ENCODE data around the gene TBC1D2B.

Gene TBC1D2B

GRCh38 chr15:78072080-78072892, 5.2 kb downstream of the TBC1D2B start:
- no peak overlapping the region for H2BK15ac ChIP-seq (ENCODE audit: low read depth, poor library complexity, severe bottlenecking)
- H3K79me1 ChIP-seq (replicated peaks; ENCODE audit: low read length, poor library complexity, severe bottlenecking), result no peaks in the 10 kb centered on the region
- no peaks in the 10 kb centered on the region for H3K27me3 ChIP-seq (ENCODE audit: control insufficient read depth in 1 of 2, insufficient read depth in 1 of 2, low read length in 2 of 2)
- H2BK12ac ChIP-seq (ENCODE audit: low read length in 2 of 2), result peak overlapping the region; percentile 91 to 98
- peak overlapping the region in 1 of 2 experiments; percentile 63 for H3K4ac ChIP-seq (ENCODE audit: low read depth in 1 of 2, low read length in 2 of 2)
- H3K18ac ChIP-seq (ENCODE audit: low read depth in 1 of 2, low read length in 2 of 2), result peak overlapping the region in 1 of 2 experiments; percentile 88
- H3K4me2 ChIP-seq (ENCODE audit: low read length, poor library complexity, severe bottlenecking), result peak overlapping the region; percentile 47
- H2BK120ac ChIP-seq (ENCODE audit: low read depth, low read length), result no peak overlapping the region
- 32% methylated on average over 9 of the region's 9 CpGs for WGBS
- peak overlapping the region in 1 of 2 experiments; percentile 58 for H3K4me3 ChIP-seq (ENCODE audit: insufficient read depth in 1 of 2, low read depth in 1 of 2, low read length in 2 of 2)
- no peaks in the 10 kb centered on the region for H3K9me3 ChIP-seq (ENCODE audit: control insufficient read depth, low read length)
- peak overlapping the region; percentile 80 for H3K27ac ChIP-seq (ENCODE audit: low read length, poor library complexity, severe bottlenecking)
- H4K91ac ChIP-seq (ENCODE audit: low read length), result no peak overlapping the region
- H4K8ac ChIP-seq (ENCODE audit: low read length), result no peak overlapping the region
- H2AFZ ChIP-seq (ENCODE audit: low read depth, low read length), result no peak overlapping the region
- H3K23ac ChIP-seq (ENCODE audit: low read length in 2 of 2), result no peak overlapping the region
- peak overlapping the region; percentile 76 for H2AK5ac ChIP-seq (ENCODE audit: low read length, severe bottlenecking)
- no peak overlapping the region for H3K14ac ChIP-seq (ENCODE audit: low read length in 2 of 2)
- peak; percentile 94 for DNase-seq
- H3K4me1 ChIP-seq (ENCODE audit: control insufficient read depth, insufficient read depth, low read depth, low read length), result peaks cover 17% of the 10 kb centered on the region
- H2BK5ac ChIP-seq (ENCODE audit: low read depth, low read length, poor library complexity, severe bottlenecking), result no peak overlapping the region
- H3K36me3 ChIP-seq (ENCODE audit: control insufficient read depth in 1 of 2, insufficient read depth in 2 of 2, low read depth in 1 of 2, low read length in 2 of 2), result peaks cover 2 to 5% of the 10 kb centered on the region in 2 experiments
- H3K9ac ChIP-seq (ENCODE audit: low read length), result peak overlapping the region; percentile 83

GRCh38 chr15:78071383-78071782, 6.1 kb downstream of the TBC1D2B start:
- H4K8ac ChIP-seq (ENCODE audit: low read length), result no peak overlapping the region
- peaks cover 0 to 5% of the 10 kb centered on the region in 2 experiments for H3K36me3 ChIP-seq (ENCODE audit: control insufficient read depth in 1 of 2, insufficient read depth in 2 of 2, low read depth in 1 of 2, low read length in 2 of 2)
- H3K18ac ChIP-seq (ENCODE audit: low read depth in 1 of 2, low read length in 2 of 2), result no peak overlapping the region
- H4K91ac ChIP-seq (ENCODE audit: low read length), result peak overlapping the region; percentile 18
- DNase-seq, result no peak
- H3K23ac ChIP-seq (ENCODE audit: low read length in 2 of 2), result no peak overlapping the region
- no peaks in the 10 kb centered on the region for H3K9me3 ChIP-seq (ENCODE audit: control insufficient read depth, low read length)
- H2AFZ ChIP-seq (ENCODE audit: low read depth, low read length), result no peak overlapping the region
- no peak overlapping the region for H3K4me2 ChIP-seq (ENCODE audit: low read length, poor library complexity, severe bottlenecking)
- peak overlapping the region in 1 of 2 experiments; percentile 35 for H3K4me3 ChIP-seq (ENCODE audit: insufficient read depth in 1 of 2, low read depth in 1 of 2, low read length in 2 of 2)
- peak overlapping the region; percentile 83 for H3K9ac ChIP-seq (ENCODE audit: low read length)
- H3K27me3 ChIP-seq (ENCODE audit: control insufficient read depth in 1 of 2, insufficient read depth in 1 of 2, low read length in 2 of 2), result no peaks in the 10 kb centered on the region
- no peaks in the 10 kb centered on the region for H3K79me1 ChIP-seq (replicated peaks; ENCODE audit: low read length, poor library complexity, severe bottlenecking)
- 77% methylated on average over 2 of the region's 2 CpGs for WGBS
- H2BK12ac ChIP-seq (ENCODE audit: low read length in 2 of 2), result peak overlapping the region; percentile 25 to 44
- peak overlapping the region; percentile 4 to 35 for H3K4ac ChIP-seq (ENCODE audit: low read depth in 1 of 2, low read length in 2 of 2)
- H3K4me1 ChIP-seq (ENCODE audit: control insufficient read depth, insufficient read depth, low read depth, low read length), result peaks cover 21% of the 10 kb centered on the region
- no peak overlapping the region for H3K14ac ChIP-seq (ENCODE audit: low read length in 2 of 2)
- peak overlapping the region; percentile 47 for H2AK5ac ChIP-seq (ENCODE audit: low read length, severe bottlenecking)
- peak overlapping the region; percentile 80 for H3K27ac ChIP-seq (ENCODE audit: low read length, poor library complexity, severe bottlenecking)
- no peak overlapping the region for H2BK120ac ChIP-seq (ENCODE audit: low read depth, low read length)
- no peak overlapping the region for H2BK15ac ChIP-seq (ENCODE audit: low read depth, poor library complexity, severe bottlenecking)
- no peak overlapping the region for H2BK5ac ChIP-seq (ENCODE audit: low read depth, low read length, poor library complexity, severe bottlenecking)

- Histone ChIP-seq H2BK15ac (ENCODE audit: low read depth, poor library complexity, severe bottlenecking) (peak overlapping the region; percentile 77), H3K27me3 (ENCODE audit: control insufficient read depth in 1 of 2, insufficient read depth in 1 of 2, low read length in 2 of 2) (no peaks in the 10 kb centered on the region), H3K4me2 (ENCODE audit: low read length, poor library complexity, severe bottlenecking) (no peak overlapping the region), H2AFZ (ENCODE audit: low read depth, low read length) (no peak overlapping the region), H3K36me3 (ENCODE audit: control insufficient read depth in 1 of 2, insufficient read depth in 2 of 2, low read depth in 1 of 2, low read length in 2 of 2) (peaks cover 0 to 5% of the 10 kb centered on the region in 2 experiments), H3K27ac (ENCODE audit: low read length, poor library complexity, severe bottlenecking) (peak overlapping the region; percentile 74), H3K4me3 (ENCODE audit: insufficient read depth in 1 of 2, low read depth in 1 of 2, low read length in 2 of 2) (no peak overlapping the region), H2BK120ac (ENCODE audit: low read depth, low read length) (no peak overlapping the region), H3K79me1 (replicated peaks; ENCODE audit: low read length, poor library complexity, severe bottlenecking) (no peaks in the 10 kb centered on the region), H3K9me3 (ENCODE audit: control insufficient read depth, low read length) (no peaks in the 10 kb centered on the region), H3K18ac (ENCODE audit: low read depth in 1 of 2, low read length in 2 of 2) (peak overlapping the region; percentile 71 to 88), H2AK5ac (ENCODE audit: low read length, severe bottlenecking) (peak overlapping the region; percentile 94), H4K91ac (ENCODE audit: low read length) (peak overlapping the region; percentile 73), H3K9ac (ENCODE audit: low read length) (no peak overlapping the region), H3K4me1 (ENCODE audit: control insufficient read depth, insufficient read depth, low read depth, low read length) (peaks cover 28% of the 10 kb centered on the region), H3K14ac (ENCODE audit: low read length in 2 of 2) (peak overlapping the region in 1 of 2 experiments; percentile 79), H4K8ac (ENCODE audit: low read length) (peak overlapping the region; percentile 27), H2BK5ac (ENCODE audit: low read depth, low read length, poor library complexity, severe bottlenecking) (no peak overlapping the region), H3K23ac (ENCODE audit: low read length in 2 of 2) (no peak overlapping the region), H2BK12ac (ENCODE audit: low read length in 2 of 2) (peak overlapping the region; percentile 29 to 59), H3K4ac (ENCODE audit: low read depth in 1 of 2, low read length in 2 of 2) (peak overlapping the region in 1 of 2 experiments; percentile 40)
- 70% methylated on average over 4 of the region's 4 CpGs for WGBS
- peak; percentile 32 for DNase-seq
Observed at GRCh38 chr15:78070049-78070700, 7.3 kb downstream of the TBC1D2B start.

GRCh38 chr15:78069462-78070029, 8.0 kb downstream of the TBC1D2B start:
- H3K36me3 ChIP-seq (ENCODE audit: control insufficient read depth in 1 of 2, insufficient read depth in 2 of 2, low read depth in 1 of 2, low read length in 2 of 2), result peaks cover 0 to 1% of the 10 kb centered on the region in 2 experiments
- peak overlapping the region in 1 of 2 experiments; percentile 40 for H3K4ac ChIP-seq (ENCODE audit: low read depth in 1 of 2, low read length in 2 of 2)
- no peak overlapping the region for H3K14ac ChIP-seq (ENCODE audit: low read length in 2 of 2)
- no peaks in the 10 kb centered on the region for H3K9me3 ChIP-seq (ENCODE audit: control insufficient read depth, low read length)
- H2AFZ ChIP-seq (ENCODE audit: low read depth, low read length), result no peak overlapping the region
- peak overlapping the region; percentile 85 for H2AK5ac ChIP-seq (ENCODE audit: low read length, severe bottlenecking)
- DNase-seq, result peak; percentile 21
- H3K18ac ChIP-seq (ENCODE audit: low read depth in 1 of 2, low read length in 2 of 2), result peak overlapping the region; percentile 71 to 92
- H2BK15ac ChIP-seq (ENCODE audit: low read depth, poor library complexity, severe bottlenecking), result no peak overlapping the region
- no peak overlapping the region for H3K4me3 ChIP-seq (ENCODE audit: insufficient read depth in 1 of 2, low read depth in 1 of 2, low read length in 2 of 2)
- no peak overlapping the region for H3K4me2 ChIP-seq (ENCODE audit: low read length, poor library complexity, severe bottlenecking)
- peak overlapping the region; percentile 39 for H2BK5ac ChIP-seq (ENCODE audit: low read depth, low read length, poor library complexity, severe bottlenecking)
- H3K79me1 ChIP-seq (replicated peaks; ENCODE audit: low read length, poor library complexity, severe bottlenecking), result no peaks in the 10 kb centered on the region
- no peak overlapping the region for H4K8ac ChIP-seq (ENCODE audit: low read length)
- H2BK12ac ChIP-seq (ENCODE audit: low read length in 2 of 2), result peak overlapping the region in 1 of 2 experiments; percentile 24
- H3K4me1 ChIP-seq (ENCODE audit: control insufficient read depth, insufficient read depth, low read depth, low read length), result peaks cover 28% of the 10 kb centered on the region
- peak overlapping the region; percentile 74 for H3K27ac ChIP-seq (ENCODE audit: low read length, poor library complexity, severe bottlenecking)
- WGBS, result 93% methylated on average over 5 of the region's 5 CpGs
- no peaks in the 10 kb centered on the region for H3K27me3 ChIP-seq (ENCODE audit: control insufficient read depth in 1 of 2, insufficient read depth in 1 of 2, low read length in 2 of 2)
- H4K91ac ChIP-seq (ENCODE audit: low read length), result no peak overlapping the region
- no peak overlapping the region for H3K23ac ChIP-seq (ENCODE audit: low read length in 2 of 2)
- H3K9ac ChIP-seq (ENCODE audit: low read length), result peak overlapping the region; percentile 93
- H2BK120ac ChIP-seq (ENCODE audit: low read depth, low read length), result no peak overlapping the region

Data from mesenchymal stem cell (in vitro differentiated cells and primary cell).